Stomach (tissue), 4 donors: Measurements from ENCODE around the gene GMDS.

Source experiments
- CTCF ChIP-seq, 7 experiments: fragments of 450-650 bp in 4 of 7; fragments of 200-600 bp in 3 of 7; sonication (generic) in 3 of 7; IDR thresholded peaks; one replicate each; pipeline ENCODE4 v1.5.1; 2016 to 2019; ENCODE audit warnings: antibody characterized with exemption in 7 of 7, control low read depth in 2 of 7, mild to moderate bottlenecking in 1 of 7
- EP300 ChIP-seq: sonication (generic); formaldehyde crosslinking; IDR thresholded peaks from one replicate; pipeline ENCODE4 v1.6.1; 2017; ENCODE audit warnings: antibody characterized with exemption
- POLR2A ChIP-seq, 4 donors: fragments of 450-650 bp; IDR thresholded peaks; one replicate each; pipeline ENCODE4 v1.6.1; 2016; ENCODE audit warnings: antibody characterized with exemption in 4 of 4, control low read depth in 2 of 4, mild to moderate bottlenecking in 1 of 4, moderate library complexity in 1 of 4
- POLR2AphosphoS5 ChIP-seq, 3 donors: sonication (generic); formaldehyde crosslinking; IDR thresholded peaks; one replicate each; pipeline ENCODE4 v1.6.1; 2016; ENCODE audit warnings: antibody characterized with exemption in 3 of 3

- TF ChIP-seq POLR2AphosphoS5 (IDR thresholded peaks at IDR 0.05) (no peak), POLR2A (IDR thresholded peaks at IDR 0.05) (no peak), CTCF (IDR thresholded peaks at IDR 0.05) (no peak), EP300 (no peak)
Observed at GRCh38 chr6:1645466-1646185, 599.8 kb downstream of the GMDS start.
